Right atrium auricular region (tissue), 2 donors: Measurements from ENCODE around the gene RASGRP2. TPM values are rescaled to one million over a fixed set of nuclear protein-coding genes. Genes with fewer than 3 reads are reported as not detected.

Experiments
- DNase-seq: peaks from one replicate; pipeline ENCODE4 v3.0.0-alpha.2; 2019; ENCODE audit warnings: low spot score
- H3K27ac ChIP-seq, 2 donors: fragments of 200-600 bp; sonication (generic); 1 replicate in 1 of 2; 2 replicates in 1 of 2; pipeline ENCODE4 v1.5.1; 2016 to 2019
- H3K27me3 ChIP-seq, 2 donors: fragments of 200-600 bp; sonication (generic); one replicate each; pipeline versions ENCODE4 v1.5.1 to v1.6.0; 2017 to 2019
- H3K36me3 ChIP-seq: fragments of 200-600 bp; sonication (generic); one replicate; pipeline ENCODE4 v1.5.1; 2016
- H3K4me1 ChIP-seq, 2 donors: fragments of 200-600 bp; sonication (generic); one replicate each; pipeline versions ENCODE4 v1.5.1 to v1.6.0; 2017 to 2019
- H3K4me3 ChIP-seq, 2 donors: fragments of 200-600 bp; sonication (generic); 1 replicate in 1 of 2; 2 replicates in 1 of 2; pipeline ENCODE4 v1.5.1; 2017 to 2019; ENCODE audit warnings: mild to moderate bottlenecking in 1 of 2, moderate library complexity in 1 of 2
- H3K9me3 ChIP-seq, 2 donors: fragments of 200-600 bp; sonication (generic); one replicate each; pipeline ENCODE4 v1.5.1; 2019
- CTCF ChIP-seq, 2 donors: fragments of 200-600 bp; sonication (generic); IDR thresholded peaks; one replicate each; pipeline ENCODE4 v1.5.1; 2019; ENCODE audit warnings: antibody characterized with exemption in 2 of 2
- total RNA-seq, 2 donors: library from RNA; depleted of rRNA; stranded (reverse); fragments of >200 nt; gene quantifications; one replicate each; pipeline ENCODE4 v1.1.0, GENCODE V29; 2016

Gene RASGRP2
- total RNA-seq, 2 donors from 2014 or later = 28.1 to 30.4 TPM

DNA sequence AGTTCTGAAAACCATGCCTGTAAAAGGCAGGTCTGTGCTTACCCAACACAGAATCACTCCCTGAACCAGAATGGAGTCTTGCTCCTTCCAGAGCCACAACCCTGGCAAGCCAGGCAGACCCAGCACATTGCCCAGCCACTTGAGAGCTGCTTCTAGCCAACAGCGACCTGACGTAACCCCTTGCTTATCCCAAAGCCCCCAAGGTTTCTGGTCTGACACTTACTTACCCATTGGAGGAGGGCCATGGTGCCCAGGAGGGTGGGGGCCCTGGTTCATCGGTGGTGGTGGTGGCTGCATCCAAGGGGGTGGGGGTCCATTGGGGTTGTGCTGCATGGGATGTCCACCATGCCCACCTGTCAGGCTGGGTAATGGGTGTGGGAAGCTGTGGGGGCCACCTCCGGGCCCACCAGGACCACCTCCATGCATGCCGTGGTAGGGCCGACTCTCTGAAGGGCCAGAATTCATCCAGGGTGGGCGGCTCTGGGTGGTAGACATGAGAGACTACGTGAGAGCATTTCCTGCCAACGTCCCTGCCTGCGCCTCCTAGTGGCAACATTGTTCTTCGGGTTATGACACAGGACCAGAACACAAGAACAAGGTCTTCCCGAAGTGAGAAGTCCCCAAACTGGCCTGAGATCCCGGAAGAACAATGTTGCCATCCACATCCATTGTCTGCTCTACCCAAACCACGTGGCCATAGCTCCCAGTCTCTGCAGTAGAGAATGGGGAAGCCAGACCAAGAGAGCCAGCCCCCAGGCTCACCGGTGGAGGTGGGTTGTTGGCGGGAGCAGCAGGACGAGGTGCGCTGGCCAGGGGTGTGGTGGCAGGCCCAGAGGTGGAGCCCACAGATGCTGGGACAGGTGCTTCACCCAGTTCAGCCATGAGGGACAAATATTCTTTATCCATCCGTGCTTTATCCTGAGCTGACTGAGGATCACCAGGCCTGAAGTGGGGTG, 23.7 kb upstream of the RASGRP2 start:
- peak; percentile 78 to 85 for TF ChIP-seq CTCF (IDR thresholded peaks at IDR 0.05)
- Histone ChIP-seq H3K27me3 (no peaks in the 10 kb centered on the region), H3K36me3 (peaks cover 96% of the 10 kb centered on the region), H3K4me1 (peaks cover 2 to 39% of the 10 kb centered on the region in 2 donors), H3K27ac (peak overlapping the region in 1 of 2 donors; percentile 55), H3K4me3 (no peak overlapping the region), H3K9me3 (no peaks in the 10 kb centered on the region)
- DNase-seq = peak; percentile 82

DNA sequence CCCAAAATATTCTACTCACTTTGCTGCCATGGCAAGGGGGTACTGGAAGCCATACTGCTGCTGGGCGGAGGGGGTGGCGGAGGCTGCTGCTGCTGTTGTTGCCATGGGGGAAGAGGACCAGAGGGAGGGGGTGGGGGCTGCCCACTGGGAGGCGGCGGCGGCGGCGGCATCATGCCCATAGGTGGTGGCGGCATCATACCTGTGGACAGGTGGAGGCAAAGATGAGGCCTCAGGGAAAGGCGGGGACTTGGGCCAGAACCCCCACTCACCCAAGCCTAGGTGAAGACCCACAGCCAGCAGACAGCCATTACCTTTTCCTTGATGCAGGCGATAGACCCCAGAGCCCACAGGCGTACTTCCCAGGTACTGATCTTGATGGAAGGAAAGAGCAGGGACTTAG, 22.9 kb upstream of the RASGRP2 start:
- no peak for TF ChIP-seq CTCF (IDR thresholded peaks at IDR 0.05)
- Histone ChIP-seq H3K9me3 (no peaks in the 10 kb centered on the region), H3K4me3 (no peak overlapping the region), H3K27me3 (no peaks in the 10 kb centered on the region), H3K4me1 (peaks cover 2 to 42% of the 10 kb centered on the region in 2 donors), H3K27ac (peak overlapping the region in 1 of 2 donors; percentile 55), H3K36me3 (peaks cover 89% of the 10 kb centered on the region)
- no peak for DNase-seq

GRCh38 chr11:64765851-64766665, 22.1 kb upstream of the RASGRP2 start:
- Histone ChIP-seq H3K4me1 (peaks cover 2 to 48% of the 10 kb centered on the region in 2 donors), H3K4me3 (no peak overlapping the region), H3K27ac (no peak overlapping the region), H3K36me3 (peaks cover 82% of the 10 kb centered on the region), H3K9me3 (no peaks in the 10 kb centered on the region), H3K27me3 (no peaks in the 10 kb centered on the region)
- TF ChIP-seq CTCF (IDR thresholded peaks at IDR 0.05) = no peak
- DNase-seq = no peak

- H3K4me1 ChIP-seq = peaks cover 2 to 55% of the 10 kb centered on the region in 2 donors
These were observed 21.4 kb upstream of the RASGRP2 start for GRCh38 chr11:64765291-64765850.

More at GRCh38 chr11:64765291-64765850, 21.4 kb upstream of the RASGRP2 start:
- no peak for TF ChIP-seq CTCF (IDR thresholded peaks at IDR 0.05)
- Histone ChIP-seq H3K27me3 (no peaks in the 10 kb centered on the region), H3K4me3 (no peak overlapping the region), H3K27ac (peak overlapping the region in 1 of 2 donors; percentile 83), H3K9me3 (no peaks in the 10 kb centered on the region), H3K36me3 (peaks cover 76% of the 10 kb centered on the region)
- DNase-seq = no peak
